Muscle layer of duodenum (tissue), 2 donors: ENCODE measurements around the gene HCCS.

Experiments
- H3K27ac ChIP-seq: one replicate; pipeline ENCODE4 v1.7.0; 2013; ENCODE audit warnings: mild to moderate bottlenecking, low read length
- H3K27me3 ChIP-seq: one replicate; pipeline ENCODE4 v1.7.0; 2013; ENCODE audit warnings: low read depth, mild to moderate bottlenecking, control low read depth, low read length
- H3K36me3 ChIP-seq, 2 donors: one replicate each; pipeline ENCODE4 v1.7.0; 2013; ENCODE audit warnings: low read length in 2 of 2, control low read depth in 1 of 2, mild to moderate bottlenecking in 1 of 2; ENCODE audit not compliant: insufficient read depth in 2 of 2, control insufficient read depth in 1 of 2
- H3K4me1 ChIP-seq, 2 donors: one replicate each; pipeline ENCODE4 v1.7.0; 2013; ENCODE audit warnings: low read length in 2 of 2, mild to moderate bottlenecking in 2 of 2, control low read depth in 1 of 2, moderate library complexity in 1 of 2; ENCODE audit not compliant: insufficient read depth in 2 of 2, control insufficient read depth in 1 of 2
- H3K4me3 ChIP-seq, 2 donors: one replicate each; pipeline ENCODE4 v1.7.0; 2013; ENCODE audit warnings: low read length in 2 of 2, low read depth in 1 of 2, mild to moderate bottlenecking in 1 of 2
- H3K9me3 ChIP-seq, 2 donors: one replicate each; pipeline ENCODE4 v1.7.0; 2013; ENCODE audit warnings: low read length in 2 of 2, control low read depth in 1 of 2, mild to moderate bottlenecking in 1 of 2; ENCODE audit not compliant: control insufficient read depth in 1 of 2
- donor health status: healthy.

The HCCS gene

GRCh38 chrX:11124112-11124511 is 13.0 kb downstream of the HCCS start:
- Histone ChIP-seq H3K27ac (no peak overlapping the region), H3K4me1 (no peaks in the 10 kb centered on the region), H3K4me3 (no peak overlapping the region), H3K9me3 (no peaks in the 10 kb centered on the region), H3K27me3 (no peaks in the 10 kb centered on the region), H3K36me3 (peaks cover 20 to 21% of the 10 kb centered on the region in 2 donors)

DNA sequence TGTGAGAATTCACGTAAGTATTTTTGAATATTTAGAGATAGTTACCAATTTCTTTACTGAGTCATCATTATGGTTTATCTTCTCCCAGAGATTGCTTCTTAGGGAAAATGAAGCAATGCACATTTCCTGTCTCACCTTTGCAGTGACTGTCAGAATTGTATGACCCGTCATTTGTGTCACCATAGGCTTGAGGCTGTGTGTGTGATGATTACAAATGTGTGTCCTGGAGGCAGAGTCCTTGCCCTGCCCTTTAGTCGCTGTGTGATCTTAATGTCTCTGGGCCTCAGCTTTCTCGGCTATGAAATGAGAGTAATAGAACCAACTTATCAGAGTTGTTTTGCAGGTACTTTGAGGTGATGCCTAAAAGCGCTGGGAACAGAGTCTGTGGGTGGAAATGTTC is 13.9 kb downstream of the HCCS start:
- Histone ChIP-seq H3K9me3 (no peaks in the 10 kb centered on the region), H3K27me3 (no peaks in the 10 kb centered on the region), H3K4me3 (no peak overlapping the region), H3K36me3 (peaks cover 14 to 16% of the 10 kb centered on the region in 2 donors), H3K4me1 (no peaks in the 10 kb centered on the region), H3K27ac (no peak overlapping the region)

- Histone ChIP-seq H3K36me3 (no peaks in the 10 kb centered on the region), H3K4me1 (no peaks in the 10 kb centered on the region), H3K4me3 (no peak overlapping the region), H3K27ac (no peak overlapping the region), H3K27me3 (no peaks in the 10 kb centered on the region), H3K9me3 (no peaks in the 10 kb centered on the region)
These were observed 18.5 kb downstream of the HCCS start for GRCh38 chrX:11129534-11130105.

DNA sequence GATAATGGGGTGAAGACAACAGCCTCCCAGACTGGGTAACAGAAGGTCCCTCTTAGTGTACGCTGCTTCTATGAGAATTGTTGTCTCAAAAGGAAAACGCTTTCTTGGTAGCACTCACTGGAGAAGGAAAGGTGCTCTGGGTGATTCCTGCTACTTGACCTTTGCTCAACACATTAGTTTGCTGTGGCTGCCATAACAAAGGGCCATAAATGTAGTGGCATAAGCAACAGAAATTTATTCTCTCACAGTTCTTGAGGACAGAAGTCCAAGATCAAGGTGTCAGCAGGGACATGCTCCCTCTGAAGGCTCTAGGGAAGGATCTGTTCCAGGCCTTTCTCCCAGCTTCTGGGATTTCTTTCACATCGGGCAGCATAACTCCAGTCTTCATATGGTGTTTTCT is 19.0 kb downstream of the HCCS start:
- Histone ChIP-seq H3K36me3 (no peaks in the 10 kb centered on the region), H3K4me1 (no peaks in the 10 kb centered on the region), H3K27ac (no peak overlapping the region), H3K9me3 (no peaks in the 10 kb centered on the region), H3K4me3 (no peak overlapping the region), H3K27me3 (no peaks in the 10 kb centered on the region)

DNA sequence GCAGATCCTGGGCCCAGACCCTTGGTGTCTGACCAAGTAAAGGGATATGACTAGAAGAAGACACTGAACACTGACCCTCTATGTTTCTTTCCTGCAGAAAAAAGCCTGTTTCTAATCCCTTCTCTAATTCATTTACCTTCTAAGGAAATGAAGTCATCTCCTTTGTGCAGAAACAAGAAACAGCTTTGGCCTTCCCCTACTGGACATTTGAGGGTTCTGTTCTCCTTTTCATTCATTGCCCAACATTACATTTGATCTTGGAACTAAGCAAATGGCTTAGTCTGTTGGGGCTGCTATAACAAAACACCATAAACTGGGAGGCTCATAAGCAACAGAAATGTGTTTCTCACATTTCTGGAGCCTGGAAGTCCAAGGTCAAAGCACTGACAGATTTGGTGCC is 20.0 kb downstream of the HCCS start:
- no peak overlapping the region for H3K27ac ChIP-seq
- no peaks in the 10 kb centered on the region for H3K4me1 ChIP-seq
- H3K27me3 ChIP-seq, result no peaks in the 10 kb centered on the region
- H3K36me3 ChIP-seq, result no peaks in the 10 kb centered on the region
- no peak overlapping the region for H3K4me3 ChIP-seq
- no peaks in the 10 kb centered on the region for H3K9me3 ChIP-seq

DNA sequence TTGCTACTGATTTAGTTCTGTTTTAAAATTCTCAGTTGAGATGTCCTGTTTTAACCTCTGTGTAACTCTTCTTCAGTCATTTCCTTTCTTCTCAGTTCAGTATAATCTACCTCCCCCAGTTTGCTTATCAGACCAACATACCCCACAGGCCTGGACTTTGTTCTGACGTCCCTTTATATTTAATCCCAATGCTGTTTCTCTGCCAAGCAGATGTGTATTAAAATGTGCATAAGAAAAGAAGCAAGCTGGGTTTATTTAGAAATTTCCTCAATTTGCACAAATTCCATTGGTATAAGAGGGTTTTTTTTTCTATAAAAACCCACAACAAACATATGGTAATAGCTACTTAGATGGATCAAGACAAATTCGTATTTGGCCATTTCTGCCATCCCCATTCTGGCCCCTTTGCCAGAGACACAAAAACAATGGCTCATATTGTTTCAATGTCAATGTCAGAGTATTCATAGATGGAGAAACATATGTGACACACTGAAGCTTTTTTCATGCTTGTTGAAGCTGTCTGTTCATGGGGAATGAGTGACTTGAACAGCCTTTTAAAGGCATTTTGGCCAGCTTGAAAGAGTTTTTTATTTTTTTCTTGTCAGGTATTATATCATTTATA is 24.5 kb downstream of the HCCS start:
- Histone ChIP-seq H3K4me1 (no peaks in the 10 kb centered on the region), H3K27ac (no peak overlapping the region), H3K36me3 (no peaks in the 10 kb centered on the region), H3K9me3 (no peaks in the 10 kb centered on the region), H3K27me3 (no peaks in the 10 kb centered on the region), H3K4me3 (no peak overlapping the region)

DNA sequence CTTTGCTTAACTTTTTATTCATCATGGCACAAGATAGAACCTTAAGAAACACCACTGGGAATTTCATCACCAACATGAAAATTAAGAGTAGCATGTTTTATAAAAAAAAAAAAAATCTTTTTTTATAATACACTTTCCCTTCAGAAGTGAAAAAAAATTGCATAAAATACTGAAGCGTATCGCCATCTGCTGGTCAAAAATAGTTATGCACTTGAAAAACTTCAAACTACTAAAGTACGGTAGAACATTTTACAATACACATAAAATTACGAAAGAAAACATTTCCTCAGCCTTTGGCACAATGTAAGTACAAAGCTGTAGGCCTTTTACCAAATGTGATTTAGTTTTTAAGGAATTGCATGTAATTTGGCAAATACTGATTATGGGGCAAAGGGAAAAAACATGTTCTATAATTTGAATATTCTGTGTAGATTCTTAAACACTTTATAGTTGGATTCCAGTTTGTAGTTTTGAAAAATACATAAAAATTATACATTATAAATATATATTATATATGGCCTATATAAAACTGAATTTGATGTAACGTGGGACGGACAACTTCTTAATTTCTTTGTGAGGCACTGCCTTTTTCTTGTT is 26.5 kb downstream of the HCCS start:
- H3K36me3 ChIP-seq, result no peaks in the 10 kb centered on the region
- no peak overlapping the region for H3K27ac ChIP-seq
- H3K4me3 ChIP-seq, result no peak overlapping the region
- no peaks in the 10 kb centered on the region for H3K9me3 ChIP-seq
- no peaks in the 10 kb centered on the region for H3K27me3 ChIP-seq
- H3K4me1 ChIP-seq, result no peaks in the 10 kb centered on the region

DNA sequence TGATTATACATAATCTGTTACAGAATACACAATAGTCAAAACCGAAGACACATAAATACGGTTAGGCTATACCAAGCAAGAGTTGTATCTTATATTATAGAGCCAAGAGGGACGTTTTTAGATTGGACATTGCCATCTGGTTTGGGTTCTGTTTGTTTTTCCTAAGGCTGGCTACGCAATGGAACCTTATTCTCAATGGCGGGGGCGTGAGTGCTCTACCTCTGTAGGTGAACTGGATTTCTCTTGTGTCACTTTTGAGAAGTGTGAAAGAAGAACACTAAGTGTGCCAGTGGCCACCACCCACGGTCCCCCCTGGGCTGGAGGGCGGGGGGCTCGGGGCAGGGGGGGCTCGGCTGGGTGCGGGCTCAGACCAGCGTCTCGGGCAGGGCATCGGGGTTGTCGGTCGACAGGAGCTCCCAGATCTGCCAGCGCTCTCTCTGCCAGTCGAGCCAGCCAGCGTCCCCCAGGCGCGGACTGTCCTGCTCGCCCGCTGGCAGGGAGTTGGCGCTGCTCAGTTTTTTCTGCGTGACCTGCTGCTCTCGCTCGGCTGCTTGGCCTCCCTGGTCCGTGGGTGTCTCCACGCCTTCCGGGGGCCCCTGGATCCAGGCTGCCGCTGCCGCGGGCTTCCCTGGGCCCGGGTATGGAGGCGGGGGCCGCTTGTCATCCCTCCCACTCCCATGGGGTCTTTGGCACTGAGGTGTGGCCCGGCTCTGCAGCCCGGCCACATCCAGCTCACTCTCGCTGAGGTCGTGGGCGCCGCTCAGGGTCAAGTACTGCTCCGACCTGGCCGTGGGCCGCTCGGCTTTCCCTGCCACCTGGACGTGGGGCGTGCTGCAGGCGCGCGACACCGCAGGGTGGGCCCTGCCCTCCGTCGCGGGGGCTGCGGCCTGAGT is 27.6 kb downstream of the HCCS start:
- Histone ChIP-seq H3K27me3 (no peaks in the 10 kb centered on the region), H3K4me3 (no peak overlapping the region), H3K4me1 (no peaks in the 10 kb centered on the region), H3K27ac (no peak overlapping the region), H3K9me3 (no peaks in the 10 kb centered on the region), H3K36me3 (peaks cover 0 to 3% of the 10 kb centered on the region in 2 donors)

- H3K4me1 ChIP-seq, result peaks cover 0 to 4% of the 10 kb centered on the region in 2 donors
These were observed 33.0 kb downstream of the HCCS start for GRCh38 chrX:11143931-11144678.

DNA sequence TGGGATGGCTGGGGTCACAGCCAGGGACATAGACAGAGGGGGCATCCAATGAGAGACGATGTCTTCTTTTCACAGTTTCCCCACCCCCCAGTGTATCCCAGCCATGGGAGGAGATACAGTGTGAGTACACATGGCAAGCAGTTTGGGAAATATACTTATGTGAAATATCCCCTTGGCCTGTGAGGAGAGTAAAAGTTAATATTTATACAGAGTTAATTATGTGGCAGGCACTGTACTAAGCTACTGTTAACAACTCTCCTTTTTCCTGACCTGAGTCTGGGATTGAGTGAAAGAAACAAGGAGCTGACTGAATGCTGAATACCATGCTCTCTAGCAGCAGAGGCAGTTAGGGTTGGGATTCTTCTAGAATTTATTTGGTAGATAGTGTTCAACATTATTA is 35.3 kb downstream of the HCCS start:
- Histone ChIP-seq H3K4me1 (peaks cover 0 to 4% of the 10 kb centered on the region in 2 donors), H3K36me3 (peaks cover 0 to 3% of the 10 kb centered on the region in 2 donors), H3K27ac (no peak overlapping the region), H3K4me3 (no peak overlapping the region), H3K9me3 (no peaks in the 10 kb centered on the region), H3K27me3 (no peaks in the 10 kb centered on the region)

More at GRCh38 chrX:11143931-11144678, 33.0 kb downstream of the HCCS start:
- H3K36me3 ChIP-seq, result peaks cover 0 to 3% of the 10 kb centered on the region in 2 donors
- H3K9me3 ChIP-seq, result no peaks in the 10 kb centered on the region
- no peaks in the 10 kb centered on the region for H3K27me3 ChIP-seq
- H3K4me3 ChIP-seq, result peak overlapping the region in 1 of 2 donors; percentile 9
- no peak overlapping the region for H3K27ac ChIP-seq

- Histone ChIP-seq H3K4me1 (peaks cover 0 to 4% of the 10 kb centered on the region in 2 donors), H3K9me3 (no peaks in the 10 kb centered on the region)
These were observed 37.3 kb downstream of the HCCS start for GRCh38 chrX:11148401-11148800.

More at GRCh38 chrX:11148401-11148800, 37.3 kb downstream of the HCCS start:
- no peaks in the 10 kb centered on the region for H3K27me3 ChIP-seq
- no peak overlapping the region for H3K27ac ChIP-seq
- H3K36me3 ChIP-seq, result no peaks in the 10 kb centered on the region
- H3K4me3 ChIP-seq, result no peak overlapping the region
